IMR-90 (cell line): ENCODE data around the gene RBKS. TPM values are rescaled to one million over a fixed set of nuclear protein-coding genes. Genes with fewer than 3 reads are reported as not detected.

Source experiments
- ATAC-seq: fragments of 200-7000 bp; cut with Tn5 transposase; 2 replicates; pipeline ENCODE4 v1.9.1; 2020; ENCODE audit warnings: low read depth, mild to moderate bottlenecking, moderate library complexity
- BruUV-seq: library from RNA; stranded (reverse); fragments of 400-500 nt; replicated peaks from 2 replicates; lab custom pipeline; 2021; lab: Mats Ljungman, UMichigan
- CTCF ChIA-PET: fragments of 300-600 bp; formaldehyde crosslinking; extraction: SDS; loops from one replicate; lab custom pipeline; 2021; ENCODE audit warnings: antibody characterized with exemption; lab: Yijun Ruan, JAX
- POLR2A ChIA-PET: fragments of 300-600 bp; sonication (Branson Sonifier 250); formaldehyde crosslinking; loops from one replicate; lab custom pipeline; 2022; ENCODE audit warnings: antibody characterized with exemption; ENCODE audit not compliant: unreplicated experiment; lab: Charles Lee
- DNase-seq: peaks from one replicate; pipeline ENCODE4 v3.0.0; 2013
- H2AFZ ChIP-seq: replicated peaks from 2 replicates; pipeline ENCODE3; 2013; ENCODE audit warnings: low read length, mild to moderate bottlenecking; ENCODE audit not compliant: poor library complexity
- H2AK5ac ChIP-seq: 2 replicates; pipeline ENCODE4 v1.6.1; 2013; ENCODE audit warnings: low read depth, low read length, inconsistent platforms
- H2AK9ac ChIP-seq: replicated peaks from 2 replicates; pipeline ENCODE3; 2013; ENCODE audit warnings: mild to moderate bottlenecking, low read depth, low read length, moderate library complexity; ENCODE audit not compliant: poor library complexity
- H2BK120ac ChIP-seq: 2 replicates; pipeline ENCODE4 v1.6.1; 2013; ENCODE audit warnings: low read depth, low read length, inconsistent platforms
- H2BK15ac ChIP-seq: 3 replicates; pipeline ENCODE4 v1.6.1; 2013; ENCODE audit warnings: low read depth, low read length, inconsistent platforms
- H2BK20ac ChIP-seq: 2 replicates; pipeline ENCODE4 v1.6.1; 2013; ENCODE audit warnings: low read depth, mild to moderate bottlenecking, inconsistent platforms, low read length, moderate library complexity
- H2BK5ac ChIP-seq: 2 replicates; pipeline ENCODE4 v1.6.1; 2013; ENCODE audit warnings: mild to moderate bottlenecking, low read depth, low read length, inconsistent platforms; ENCODE audit not compliant: poor library complexity, severe bottlenecking
- H3K14ac ChIP-seq: replicated peaks from 2 replicates; pipeline ENCODE4 v1.6.1; 2013; ENCODE audit warnings: low read depth, low read length, inconsistent platforms
- H3K18ac ChIP-seq: 2 replicates; pipeline ENCODE4 v1.6.1; 2013; ENCODE audit warnings: low read depth, low read length, control low read depth
- H3K23ac ChIP-seq: 2 replicates; pipeline ENCODE4 v1.6.1; 2013; ENCODE audit warnings: low read depth, low read length, inconsistent platforms
- H3K27ac ChIP-seq: 2 replicates; pipeline ENCODE4 v1.5.1; 2013; ENCODE audit warnings: mild to moderate bottlenecking, control low read depth, low read length; ENCODE audit not compliant: insufficient read depth
- H3K27me3 ChIP-seq: 2 replicates; pipeline ENCODE4 v1.6.1; 2013; ENCODE audit warnings: low read length; ENCODE audit not compliant: control insufficient read depth, insufficient read depth
- H3K36me3 ChIP-seq: 2 replicates; pipeline ENCODE4 v1.6.1; 2013; ENCODE audit warnings: low read length, mixed read lengths; ENCODE audit not compliant: control insufficient read depth, insufficient read depth
- H3K4ac ChIP-seq: 2 replicates; pipeline ENCODE4 v1.6.1; 2013; ENCODE audit warnings: low read depth, low read length, inconsistent platforms
- H3K4me1 ChIP-seq: 2 replicates; pipeline ENCODE4 v1.6.1; 2013; ENCODE audit warnings: low read length, mixed read lengths; ENCODE audit not compliant: control insufficient read depth, insufficient read depth
- H3K4me2 ChIP-seq: 2 replicates; pipeline ENCODE4 v1.6.1; 2013; ENCODE audit warnings: low read depth, mild to moderate bottlenecking, control low read depth, low read length, moderate library complexity
- H3K4me3 ChIP-seq: 2 replicates; pipeline ENCODE4 v1.5.1; 2013; ENCODE audit warnings: low read depth, mild to moderate bottlenecking, control low read depth, low read length, moderate library complexity; ENCODE audit not compliant: insufficient read depth
- H3K56ac ChIP-seq: 2 replicates; pipeline ENCODE4 v1.6.1; 2013; ENCODE audit warnings: low read length, inconsistent platforms; ENCODE audit not compliant: insufficient read depth; ENCODE audit errors: extremely low read depth
- H3K79me1 ChIP-seq, 2 experiments: 2 replicates each; pipeline ENCODE4 v1.6.1; 2013; ENCODE audit warnings: low read length in 2 of 2, inconsistent platforms in 1 of 2, low read depth in 1 of 2
- H3K9ac ChIP-seq: 2 replicates; pipeline ENCODE4 v1.6.1; 2013; ENCODE audit warnings: low read depth, low read length, control low read depth
- H3K9me1 ChIP-seq: 2 replicates; pipeline ENCODE4 v1.6.1; 2013; ENCODE audit warnings: low read length, inconsistent platforms; ENCODE audit not compliant: insufficient read depth
- H3K9me3 ChIP-seq: 2 replicates; pipeline ENCODE4 v1.6.1; 2013; ENCODE audit warnings: low read length; ENCODE audit not compliant: control insufficient read depth, insufficient read depth
- H4K20me1 ChIP-seq: 2 replicates; pipeline ENCODE4 v1.6.1; 2013; ENCODE audit warnings: low read length, inconsistent platforms; ENCODE audit not compliant: insufficient read depth
- H4K5ac ChIP-seq: 2 replicates; pipeline ENCODE4 v1.6.1; 2013; ENCODE audit warnings: mild to moderate bottlenecking, low read depth, low read length, control low read depth
- H4K8ac ChIP-seq, 2 experiments: 2 replicates each; pipeline ENCODE4 v1.6.1; 2013; ENCODE audit warnings: low read depth in 2 of 2, low read length in 2 of 2, control low read depth in 1 of 2, inconsistent platforms in 1 of 2
- H4K91ac ChIP-seq: 2 replicates; pipeline ENCODE4 v1.6.1; 2013; ENCODE audit warnings: low read depth, low read length, inconsistent platforms; ENCODE audit not compliant: insufficient read depth
- CEBPB ChIP-seq: IDR thresholded peaks from 2 replicates; pipeline ENCODE4 v1.6.1; 2012; ENCODE audit warnings: low read depth, low read length, improper control_type of control experiment
- CHD1 ChIP-seq: IDR thresholded peaks from 2 replicates; pipeline ENCODE4 v1.6.1; 2012; ENCODE audit warnings: low read depth, low read length, improper control_type of control experiment
- FOS ChIP-seq: fragments of 150-350 bp; IDR thresholded peaks from 2 replicates; pipeline ENCODE4 v1.6.1; 2016; ENCODE audit warnings: low read depth, low read length
- MAFK ChIP-seq: IDR thresholded peaks from 2 replicates; pipeline ENCODE4 v1.6.1; 2012; ENCODE audit warnings: low read depth, low read length, improper control_type of control experiment
- MAZ ChIP-seq: IDR thresholded peaks from 2 replicates; pipeline ENCODE4 v1.6.1; 2012; ENCODE audit warnings: low read depth, mild to moderate bottlenecking, low read length, improper control_type of control experiment, moderate library complexity, borderline replicate concordance
- MXI1 ChIP-seq: IDR thresholded peaks from 2 replicates; pipeline ENCODE4 v1.6.1; 2012; ENCODE audit warnings: low read depth, mild to moderate bottlenecking, low read length, moderate library complexity, borderline replicate concordance
- NFE2L2 ChIP-seq: fragments of 150-350 bp; IDR thresholded peaks from 2 replicates; pipeline ENCODE4 v1.6.1; 2016; ENCODE audit warnings: low read depth, mild to moderate bottlenecking, low read length
- POLR2A ChIP-seq: IDR thresholded peaks from 2 replicates; pipeline ENCODE4 v1.6.1; 2012; ENCODE audit warnings: mild to moderate bottlenecking, low read depth, low read length
- RAD21 ChIP-seq: IDR thresholded peaks from 2 replicates; pipeline ENCODE4 v1.6.1; 2012; ENCODE audit warnings: low read length, improper control_type of control experiment
- RCOR1 ChIP-seq: IDR thresholded peaks from 2 replicates; pipeline ENCODE4 v1.6.1; 2012; ENCODE audit warnings: mild to moderate bottlenecking, low read length, improper control_type of control experiment; ENCODE audit not compliant: insufficient replicate concordance
- WGBS, 2 experiments: methylation state at CpG; one replicate each; pipeline versions ENCODE4 v1.1.5 to v1.1.7; 2013; ENCODE audit warnings: missing lambda C conversion rate in 2 of 2; ENCODE audit not compliant: insufficient read length in 1 of 2; ENCODE audit errors: extremely low coverage in 2 of 2; 5-methylcytosine and 5-hydroxymethylcytosine counted together
- dilution Hi-C: fragments of 300-500 bp; cut with HindIII; formaldehyde crosslinking; loops from one replicate; pipeline ENCODE4 v1.14.3; 2018; ENCODE audit warnings: low sequenced_read_pairs; ENCODE audit not compliant: unreplicated experiment
- in situ Hi-C: fragments of 300-500 bp; cut with MboI; formaldehyde crosslinking; loops from 3 replicates; pipeline ENCODE4 v1.14.3; 2019; ENCODE audit warnings: low sequenced_read_pairs, inconsistent platforms, mixed read lengths
- intact Hi-C: fragments of 100-400 bp; cut with micrococcal nuclease; formaldehyde crosslinking; loops from 2 replicates; pipeline ENCODE4 v1.10.0; 2022
- polyA plus RNA-seq, 3 experiments: library from polyadenylated mRNA; depleted of rRNA; stranded (reverse); fragments of >200 nt; gene quantifications; 2 replicates each; pipeline ENCODE4 v1.2.3, GENCODE V29; 2012; ENCODE audit warnings: low replicate concordance in 1 of 3
- total RNA-seq: library from RNA; depleted of rRNA; stranded (reverse); fragments of >200 nt; gene quantifications from 2 replicates; pipeline ENCODE4 v1.2.3, GENCODE V29; 2012

Gene RBKS
- total and polyA plus RNA-seq, 2 of the 4 experiments (the other 2 are of a cell fraction): 1.1 to 1.4 TPM

GRCh38 chr2:27875089-27875881 lies 14.9 kb downstream of the RBKS start:
- H3K36me3 ChIP-seq: no peaks in the 10 kb centered on the region

More at GRCh38 chr2:27875089-27875881, 14.9 kb downstream of the RBKS start:
- Histone ChIP-seq H3K27me3 (no peaks in the 10 kb centered on the region), H3K56ac (no peak overlapping the region), H3K4ac (no peak overlapping the region), H3K9me1 (no peaks in the 10 kb centered on the region), H4K8ac (no peak overlapping the region), H2BK20ac (no peak overlapping the region), H4K5ac (no peak overlapping the region), H4K91ac (no peak overlapping the region), H2BK5ac (no peak overlapping the region), H3K9ac (no peak overlapping the region), H3K79me1 (no peaks in the 10 kb centered on the region; a peak in 1 of 4 replicates), H3K9me3 (no peaks in the 10 kb centered on the region), H3K18ac (no peak overlapping the region), H2BK15ac (no peak overlapping the region), H2AK5ac (no peak overlapping the region), H2BK120ac (no peak overlapping the region), H3K23ac (no peak overlapping the region), H3K4me2 (no peak overlapping the region), H3K4me1 (no peaks in the 10 kb centered on the region), H3K14ac (no peak overlapping the region), H2AK9ac (no peak overlapping the region), H4K20me1 (no peaks in the 10 kb centered on the region), H2AFZ (no peak overlapping the region), H3K4me3 (no peak overlapping the region), H3K27ac (no peak overlapping the region)
- ATAC-seq: no peak
- in situ Hi-C loops (no loop called here), intact Hi-C loops (no loop called here), dilution Hi-C loops (no loop called here)
- TF ChIP-seq NFE2L2 (no peak), MXI1 (no peak), RCOR1 (no peak), CHD1 (no peak), CEBPB (no peak), FOS (no peak), POLR2A (no peak), RAD21 (no peak), MAZ (no peak), MAFK (no peak)
- BruUV-seq: no TSS peak
- POLR2A ChIA-PET: no interaction called here
- DNase-seq: no peak
- no CpG with 5 or more reads among the region's 9 CpGs for WGBS, 2 experiments
- CTCF ChIA-PET: interaction anchor here (1.0 kb wide), 1 partner anchor 68 kb away, joined by 3 read pairs; no protein-coding TSS in a partner anchor
